Right cardiac atrium (tissue), 5 donors: ENCODE data around the gene GTF2H3. TPM values are rescaled to one million over a fixed set of nuclear protein-coding genes. Genes with fewer than 3 reads are reported as not detected.

Experiments
- polyA plus RNA-seq: library from polyadenylated mRNA; stranded (reverse); fragments of 200-250 nt; gene quantifications from one replicate; pipeline ENCODE4 v1.2.3, GENCODE V29; 2013
- total RNA-seq, 4 donors: library from RNA; stranded (reverse); fragmentation: NEBNext Ultra II Directional; extraction: Animal tissue kit (Norgen Biotek cat#: 25700); gene quantifications; one replicate each; pipeline ENCODE4 v1.2.1, GENCODE V29; 2021
- donor health status: healthy with polysubstance abuse.
- donor health status: DM: no; HTN: yes; CAD: no.
- donor health status: DM: no; HTN: no; CAD: no.
- donor health status: DM: no; HTN: yes; CAD: no; lungs with severe emphysema.
- donor health status: DM: yes; HTN: yes; CAD: no.

The GTF2H3 gene
- total and polyA plus RNA-seq, 5 donors: 5.6 to 15.3 (median 12.5) TPM

Other genes with a start within 250 kb of the GTF2H3 start
- 10 to 100 TPM; 19.8 to 26.8 (median 22.6) TPM for gene KMT5A, start 249.7 kb upstream of the GTF2H3 start, total RNA-seq
- gene KMT5A, start 249.7 kb upstream of the GTF2H3 start, polyA plus RNA-seq: 15.1 TPM
- gene RILPL2, start 197.1 kb upstream of the GTF2H3 start, total RNA-seq: 1 to 10 TPM; 3.4 to 4.0 (median 3.8) TPM
- 4.3 TPM for gene RILPL2, start 197.1 kb upstream of the GTF2H3 start, polyA plus RNA-seq
- 10 to 100 TPM; 19.2 to 26.6 (median 26.1) TPM for gene SNRNP35, start 175.7 kb upstream of the GTF2H3 start, total RNA-seq
- 48.1 TPM for gene SNRNP35, start 175.7 kb upstream of the GTF2H3 start, polyA plus RNA-seq
- gene RILPL1, start 100.1 kb upstream of the GTF2H3 start, total RNA-seq: 100 to 1,000 TPM; 118 to 146 (median 133) TPM
- gene RILPL1, start 100.1 kb upstream of the GTF2H3 start, polyA plus RNA-seq: 127 TPM
- gene TMED2, start 49.3 kb upstream of the GTF2H3 start, total RNA-seq: 100 to 1,000 TPM; 161 to 253 (median 180) TPM
- 90.9 TPM for gene TMED2, start 49.3 kb upstream of the GTF2H3 start, polyA plus RNA-seq
- gene DDX55, start 31.7 kb upstream of the GTF2H3 start, total RNA-seq: 1 to 10 TPM; 7.7 to 8.3 (median 8.2) TPM
- gene DDX55, start 31.7 kb upstream of the GTF2H3 start, polyA plus RNA-seq: 6.6 TPM
- gene EIF2B1, start 143 bp upstream of the GTF2H3 start, total RNA-seq: 10 to 100 TPM; 28.5 to 30.6 (median 29.3) TPM
- gene EIF2B1, start 143 bp upstream of the GTF2H3 start, polyA plus RNA-seq: 20.8 TPM
- gene TCTN2, start 37.3 kb downstream of the GTF2H3 start, total RNA-seq: 1 to 10 TPM; 4.5 to 5.8 (median 4.7) TPM
- gene TCTN2, start 37.3 kb downstream of the GTF2H3 start, polyA plus RNA-seq: 3.2 TPM
- 10 to 100 TPM; 11.6 to 19.7 (median 13.4) TPM for gene ATP6V0A2, start 78.5 kb downstream of the GTF2H3 start, total RNA-seq
- gene ATP6V0A2, start 78.5 kb downstream of the GTF2H3 start, polyA plus RNA-seq: 4.6 TPM
- under 1 TPM in 3 of 4 donors, not detected in 1; 0.06 to 0.09 (median 0.06) TPM for gene DNAH10, start 128.5 kb downstream of the GTF2H3 start, total RNA-seq
- gene DNAH10, start 128.5 kb downstream of the GTF2H3 start, polyA plus RNA-seq: 0.11 TPM